ENCODE results near the gene CYP2J2.
"Not testable (repeated sequence)": the region's sequence is repeated elsewhere in the genome, so short reads cannot be mapped to it uniquely, and the experiment has no call there.

The CYP2J2 gene

DNA sequence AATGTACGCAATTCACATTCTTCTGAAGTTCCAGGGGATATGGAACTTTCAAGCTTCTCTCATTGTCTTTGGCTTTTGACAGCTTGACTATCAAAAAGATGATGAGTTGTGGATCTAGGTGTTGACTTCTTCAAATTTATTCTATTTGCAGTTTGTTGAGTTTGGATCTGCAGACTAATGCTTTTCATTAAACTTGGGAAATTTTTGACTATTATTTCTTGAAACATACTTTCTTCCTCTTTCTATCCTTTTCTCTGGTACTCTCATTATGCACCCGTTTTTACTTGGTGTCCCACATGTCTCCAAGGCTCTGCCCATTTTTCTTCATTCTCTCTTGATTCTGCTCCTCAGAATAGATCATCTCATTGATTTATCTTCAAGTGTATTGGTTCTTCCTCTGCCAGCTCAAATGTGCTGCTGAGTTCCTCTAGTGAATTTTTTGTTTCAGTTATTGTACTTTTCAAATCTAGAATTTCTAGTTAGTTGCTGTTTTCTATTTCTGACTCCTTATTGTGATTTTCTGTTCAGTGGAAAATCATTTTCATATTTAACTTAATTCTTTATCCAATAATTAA, 49.4 kb downstream of the CYP2J2 start:
- in situ Hi-C loops (cut with MboI; ENCODE audit: low sequenced_read_pairs), result no loop called here

- in situ Hi-C loops (cut with MboI; ENCODE audit: low sequenced_read_pairs), result no loop called here
Measured at GRCh38 chr1:59871746-59872145, 54.8 kb downstream of the CYP2J2 start.

GRCh38 chr1:59866462-59866861, 60.1 kb downstream of the CYP2J2 start:
- in situ Hi-C loops (cut with MboI; ENCODE audit: low sequenced_read_pairs), result no loop called here

- in situ Hi-C loops (cut with MboI; ENCODE audit: low sequenced_read_pairs), result no loop called here
Measured at GRCh38 chr1:59857679-59858354, 68.8 kb downstream of the CYP2J2 start.

- in situ Hi-C loops (cut with MboI; ENCODE audit: low sequenced_read_pairs), result no loop called here
Measured at GRCh38 chr1:59856725-59857338, 69.7 kb downstream of the CYP2J2 start.

DNA sequence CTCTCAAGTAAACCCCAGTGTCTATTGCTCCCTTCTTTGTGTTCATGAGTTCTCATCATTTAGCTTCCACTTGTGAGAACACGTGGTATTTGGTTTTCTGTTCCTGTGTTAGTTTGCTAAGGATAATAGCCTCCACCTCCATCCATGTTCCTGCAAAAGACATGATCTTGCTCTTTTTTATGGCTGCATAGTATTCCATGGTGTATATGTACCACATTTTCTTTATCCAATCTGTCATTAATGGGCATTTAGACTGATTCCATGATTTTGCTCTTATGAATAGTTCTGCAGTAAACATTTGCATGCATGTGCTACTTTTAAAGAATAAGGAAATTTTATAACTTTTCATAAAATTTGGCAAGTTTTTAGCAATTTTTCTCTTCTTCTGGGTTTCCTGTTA, 71.3 kb downstream of the CYP2J2 start:
- in situ Hi-C loops (cut with MboI; ENCODE audit: low sequenced_read_pairs), result not testable (repeated sequence)

GRCh38 chr1:59852117-59852516, 74.5 kb downstream of the CYP2J2 start:
- in situ Hi-C loops (cut with MboI; ENCODE audit: low sequenced_read_pairs), result no loop called here

GRCh38 chr1:59846895-59847282, 79.7 kb downstream of the CYP2J2 start:
- in situ Hi-C loops (cut with MboI; ENCODE audit: low sequenced_read_pairs), result no loop called here

- in situ Hi-C loops (cut with MboI; ENCODE audit: low sequenced_read_pairs), result no loop called here
Measured at GRCh38 chr1:59846209-59846894, 80.2 kb downstream of the CYP2J2 start.

- in situ Hi-C loops (cut with MboI; ENCODE audit: low sequenced_read_pairs), result no loop called here
Measured at GRCh38 chr1:59845091-59845490, 81.5 kb downstream of the CYP2J2 start.

Data from hTERT RPE-1 (cell line).